Activated CD4-positive, alpha-beta T cell treated with anti-CD3 and anti-CD28 coated beads, Interleukin-2, amount 50 U/mL, for 4 hours (primary cell): ENCODE measurements around the gene SLC6A17.

ENCODE experiments used
- DNase-seq, 2 experiments: peaks; one replicate each; pipeline ENCODE4 v3.0.0-alpha.2; 2020

The SLC6A17 gene

DNA sequence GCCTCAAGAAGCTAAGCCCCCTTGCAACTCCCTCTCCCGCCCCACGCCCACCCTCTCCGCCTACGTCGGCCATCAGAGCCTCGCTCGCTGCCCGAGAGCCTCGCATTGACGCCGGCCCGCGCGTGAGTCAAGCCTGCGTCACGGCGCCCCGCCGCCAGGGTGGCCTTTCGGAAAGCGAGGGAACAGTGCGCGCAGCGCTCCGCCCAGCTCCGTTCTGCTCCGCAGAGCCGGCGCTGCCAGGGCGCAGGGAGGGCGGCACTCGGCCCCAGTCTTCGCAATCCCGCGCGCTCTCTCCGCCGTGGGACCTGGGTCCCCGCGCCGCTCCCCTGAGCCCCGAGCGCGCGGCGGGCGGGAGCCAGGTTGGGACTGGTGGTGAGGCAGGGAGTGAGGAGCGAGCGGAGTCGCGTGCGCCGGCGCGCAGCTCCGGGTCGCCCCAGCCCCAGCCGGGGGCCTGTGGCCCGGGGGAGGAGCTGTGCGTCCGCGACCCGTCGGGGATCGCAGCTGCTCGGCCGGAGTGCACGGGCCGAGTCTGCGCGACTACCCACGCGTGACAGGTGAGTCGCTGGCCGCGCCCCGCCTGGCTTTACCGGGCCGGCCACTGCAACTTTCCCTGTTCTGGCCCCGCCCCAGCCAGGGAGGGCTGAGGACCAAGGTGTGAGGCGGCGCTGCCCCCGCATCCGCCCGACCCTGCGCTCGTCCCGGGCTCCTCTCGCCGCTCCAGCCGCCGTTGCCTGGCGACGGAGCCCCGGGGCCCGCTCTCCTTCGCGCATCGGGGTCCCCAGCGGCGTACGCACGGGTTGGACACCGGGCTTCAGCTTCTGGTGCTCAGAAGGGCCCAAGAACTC lies at the start of gene SLC6A17:
SLC6A17 (plus strand) TSS at position 165 of the 845 bp plus-strand sequence. CDS start 16,436 bp downstream, outside the sequence.
- DNase-seq = no peak

GRCh38 chr1:110102081-110102480 lies 48.2 kb upstream of the SLC6A17 start:
- DNase-seq = no peak

DNA sequence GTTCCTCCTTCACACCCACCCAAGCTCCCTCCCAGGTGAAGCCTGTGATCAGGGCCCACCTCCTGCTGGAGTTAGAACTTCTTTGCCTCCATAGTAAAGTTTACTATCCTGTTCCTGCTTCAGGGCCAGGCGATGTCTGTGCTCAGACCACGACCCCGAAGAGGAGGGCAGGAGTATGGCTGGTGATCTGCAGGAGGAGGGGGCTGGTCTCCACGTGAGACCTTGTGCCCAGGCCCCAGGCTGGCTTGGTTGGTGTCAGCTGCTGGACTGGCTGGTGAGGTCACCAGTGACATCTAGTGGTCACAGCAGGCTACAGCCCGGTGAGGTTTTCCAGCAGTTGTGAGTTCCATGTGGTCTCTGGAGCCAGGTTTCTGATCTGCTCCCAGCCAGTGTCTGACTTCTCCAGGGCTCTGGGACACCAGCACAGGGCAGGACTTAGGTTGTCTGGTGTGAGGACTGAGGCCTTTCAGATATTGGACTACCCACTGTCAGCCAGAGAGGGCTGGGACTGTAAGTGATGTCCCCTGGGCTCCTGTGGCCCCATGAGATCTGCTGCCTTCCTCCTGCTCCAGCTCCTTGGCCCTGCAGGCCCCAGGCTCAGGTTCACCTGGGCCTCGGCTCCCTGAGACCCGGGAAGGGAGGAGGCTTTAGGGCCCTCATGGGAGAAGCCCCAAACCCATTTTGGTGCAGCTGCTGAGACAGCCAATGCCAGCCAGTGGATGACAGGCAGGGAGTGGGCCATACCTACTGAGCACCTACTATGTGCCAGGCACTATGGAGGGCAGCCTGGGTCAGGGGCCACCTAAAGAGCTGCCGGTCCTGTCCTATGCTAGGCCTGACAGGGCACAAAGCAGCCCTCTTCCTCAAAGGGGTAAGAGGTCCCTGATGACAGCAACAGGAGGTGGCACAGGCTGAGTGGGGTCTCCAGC lies 44.0 kb upstream of the SLC6A17 start:
- DNase-seq = peak; percentile 46 to 55

DNA sequence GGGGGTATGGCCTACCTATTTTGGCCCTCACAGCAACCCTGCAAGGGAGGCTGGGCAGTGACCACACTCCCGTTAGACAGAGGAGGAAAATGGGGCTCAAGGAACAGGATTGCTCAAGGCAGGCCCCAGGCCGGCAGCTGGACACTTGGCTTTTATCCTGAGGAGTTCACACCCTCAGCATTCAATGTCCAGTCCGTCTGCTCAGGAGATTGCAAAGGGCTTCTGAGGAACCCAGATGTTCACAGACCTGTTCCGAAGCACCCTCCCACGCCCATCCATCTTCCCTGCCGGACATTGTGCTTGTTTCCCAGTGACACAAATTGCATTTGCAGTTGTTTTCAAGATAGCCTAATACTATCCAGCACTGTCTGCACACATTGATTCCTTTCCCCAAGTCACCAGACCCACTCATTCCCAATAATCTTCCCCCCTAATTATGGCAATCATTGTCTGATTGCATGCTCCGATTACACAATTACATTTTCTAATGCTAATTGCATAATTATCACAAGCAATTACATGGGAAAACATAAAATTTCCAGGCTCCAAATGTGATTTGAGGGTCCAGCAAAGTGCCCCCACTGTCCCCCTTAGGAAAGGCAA lies 42.3 kb upstream of the SLC6A17 start:
- DNase-seq = no peak

- DNase-seq = no peak
Observed at GRCh38 chr1:110111081-110111480, 39.2 kb upstream of the SLC6A17 start.

DNA sequence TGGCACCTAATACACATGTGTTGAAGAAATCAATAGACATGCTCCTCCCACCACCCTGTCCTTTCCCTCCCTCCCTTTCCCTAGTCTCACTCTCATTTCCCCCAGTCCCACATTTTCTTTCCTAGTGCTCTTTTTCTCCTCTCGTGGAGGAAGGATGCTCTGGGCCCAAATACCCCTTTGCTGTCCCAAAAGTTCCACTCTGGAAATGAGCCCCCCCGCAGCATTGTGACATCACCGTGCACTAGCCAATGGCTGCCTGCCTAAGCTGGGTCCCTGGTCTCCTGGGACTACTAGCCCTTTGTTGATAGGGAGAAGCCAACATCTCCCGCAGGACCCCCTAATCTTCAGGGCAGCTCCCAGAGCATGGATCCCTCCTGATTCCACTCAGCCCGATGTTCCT lies 38.2 kb upstream of the SLC6A17 start, which contains the start of gene UBL4B:
UBL4B (plus strand) TSS at position 301 of the 400 bp plus-strand sequence; CDS start at position 393, 92 bp downstream.
- no peak for DNase-seq

- no peak for DNase-seq
Observed at GRCh38 chr1:110112656-110113055, 37.6 kb upstream of the SLC6A17 start.

DNA sequence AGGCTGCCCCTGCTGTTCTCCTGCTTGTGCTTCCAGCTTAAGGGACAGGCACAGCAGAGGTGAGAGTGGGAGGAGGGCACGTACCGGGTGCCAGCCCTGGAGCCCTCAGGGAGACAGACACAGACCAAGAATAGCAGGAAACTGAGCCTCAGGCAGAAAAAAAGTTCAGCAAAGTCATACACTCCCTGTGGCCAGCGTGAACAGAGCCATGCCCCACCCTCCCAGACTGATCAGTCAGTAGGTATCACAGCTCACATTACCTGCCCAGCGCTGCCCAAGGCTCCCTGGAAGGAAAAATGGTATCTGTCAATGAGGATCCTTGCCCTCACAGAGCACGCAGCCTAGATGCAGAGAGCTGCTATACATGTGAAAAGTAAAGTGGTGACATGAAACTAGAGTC lies 36.7 kb upstream of the SLC6A17 start:
- no peak for DNase-seq

GRCh38 chr1:110114173-110114572 lies 36.1 kb upstream of the SLC6A17 start:
- no peak for DNase-seq

DNA sequence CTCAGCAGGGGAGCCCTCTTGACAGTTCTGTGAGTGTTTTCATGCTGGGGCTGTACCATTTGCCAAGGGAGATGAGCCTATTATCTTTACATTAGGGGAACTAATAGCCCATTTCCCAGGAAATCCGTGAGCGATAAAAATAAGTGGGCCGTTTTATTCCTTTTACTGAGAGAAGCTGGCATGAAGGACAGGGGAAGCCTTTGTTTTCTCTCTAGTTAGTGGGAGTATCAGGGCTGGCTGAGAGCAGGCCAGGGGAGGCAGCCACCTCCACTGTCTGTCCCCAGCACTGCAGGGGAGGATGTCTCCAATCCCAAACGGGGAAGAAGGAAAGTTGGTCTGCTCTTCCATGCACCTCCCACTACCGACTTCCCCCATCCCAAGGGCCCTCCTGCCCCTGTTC lies 35.5 kb upstream of the SLC6A17 start:
- no peak for DNase-seq

DNA sequence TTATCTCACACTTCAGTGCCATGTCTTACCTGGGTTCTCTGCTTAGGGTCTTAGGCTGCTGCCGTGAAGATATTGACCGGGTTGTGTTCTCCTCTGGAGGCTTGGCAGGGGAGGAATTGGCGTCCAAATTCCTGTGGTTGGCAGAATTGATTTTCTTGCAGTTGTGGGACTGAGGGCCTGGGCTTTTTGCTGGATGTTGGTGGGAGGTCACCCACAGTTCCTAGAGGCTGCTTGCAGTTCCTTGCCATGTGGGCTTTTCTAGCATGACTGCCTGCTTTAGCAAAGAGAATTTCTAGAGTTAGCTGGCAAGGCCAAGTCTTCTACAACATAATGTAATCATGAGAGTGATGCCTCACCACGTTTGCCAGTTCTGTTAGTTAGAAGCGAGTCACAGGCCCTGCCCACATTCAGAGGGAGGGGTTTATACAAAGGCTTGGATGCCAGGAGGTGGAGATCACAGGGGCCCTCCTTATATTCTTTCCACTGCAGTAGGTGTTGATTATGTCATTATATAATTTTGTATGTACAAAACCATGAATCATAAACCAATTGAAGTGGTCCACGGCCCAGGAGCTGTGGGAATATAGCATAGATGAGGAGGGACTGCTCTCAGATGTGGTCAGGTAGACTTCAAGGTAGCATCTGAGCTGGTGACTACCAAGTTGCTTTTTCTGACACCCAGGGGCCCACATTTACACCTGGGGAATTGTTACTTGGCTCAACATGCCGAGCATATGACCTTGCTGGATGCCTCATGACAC lies 31.5 kb upstream of the SLC6A17 start:
- DNase-seq = no peak

GRCh38 chr1:110119843-110120242 lies 30.5 kb upstream of the SLC6A17 start:
- no peak for DNase-seq

GRCh38 chr1:110120960-110121561 lies 29.2 kb upstream of the SLC6A17 start:
- DNase-seq = no peak

DNA sequence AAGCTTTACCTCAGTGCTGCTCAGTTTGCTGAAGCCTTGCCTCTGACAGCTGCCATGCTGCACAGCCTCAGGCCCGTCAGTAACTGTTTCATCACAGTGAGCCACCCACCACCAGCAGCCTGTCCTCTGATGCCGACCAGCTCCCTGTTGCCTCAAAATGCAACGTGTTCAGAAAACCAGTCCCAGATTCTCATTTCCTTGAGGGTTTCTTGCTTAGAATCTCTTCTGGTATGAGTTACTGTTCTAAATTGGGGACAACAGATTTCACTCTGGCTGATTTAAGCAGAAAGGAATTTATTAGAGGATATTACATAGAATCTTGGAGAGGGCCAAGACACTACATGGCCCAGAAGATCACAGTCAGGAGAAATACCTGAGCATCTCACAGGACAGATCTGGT lies 27.1 kb upstream of the SLC6A17 start:
- no peak for DNase-seq

DNA sequence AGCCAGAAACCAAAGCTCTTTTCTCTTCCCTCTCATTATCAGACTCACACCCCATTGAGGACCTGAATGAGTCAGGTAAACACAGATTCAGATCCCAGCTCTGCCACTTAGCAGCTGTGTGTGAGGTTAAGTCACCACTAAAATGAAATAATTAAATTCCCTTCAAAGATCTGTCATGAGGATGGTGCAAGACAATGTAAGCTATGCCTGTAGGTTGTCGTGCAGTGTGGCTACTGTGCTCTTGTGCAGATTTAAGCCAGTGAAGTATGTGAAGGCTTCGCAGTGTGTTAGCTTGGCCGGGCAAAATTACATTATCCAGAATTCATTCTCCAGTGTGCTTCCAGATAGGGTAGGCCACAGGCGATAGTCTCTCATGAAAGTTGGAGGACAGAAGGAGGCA lies 24.5 kb upstream of the SLC6A17 start:
- no peak for DNase-seq

GRCh38 chr1:110130113-110130591 lies 20.1 kb upstream of the SLC6A17 start:
- DNase-seq = no peak

GRCh38 chr1:110130989-110131388 lies 19.3 kb upstream of the SLC6A17 start:
- no peak for DNase-seq

- no peak for DNase-seq
Observed at GRCh38 chr1:110132682-110133081, 17.6 kb upstream of the SLC6A17 start.

DNA sequence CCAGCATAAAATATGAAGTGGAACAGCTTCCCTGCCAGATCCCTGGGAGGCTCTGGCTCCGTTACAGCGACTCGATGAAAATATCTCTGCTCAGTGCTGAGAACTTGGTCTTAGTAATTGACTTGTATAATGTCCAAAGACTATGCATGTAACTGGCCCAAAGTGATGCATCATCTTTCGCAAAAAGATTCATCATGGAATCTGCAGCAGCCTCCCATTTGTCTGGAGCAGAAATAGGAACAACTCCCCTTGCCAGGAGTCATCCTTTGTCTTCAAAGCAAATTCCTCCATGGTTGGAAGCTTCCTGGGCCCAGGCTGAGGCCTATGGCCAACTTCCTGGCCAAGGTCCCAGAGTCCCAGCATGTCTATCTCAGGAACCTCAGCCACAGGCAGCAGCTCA lies 16.9 kb upstream of the SLC6A17 start:
- DNase-seq = no peak

- DNase-seq = no peak
Observed at GRCh38 chr1:110134050-110134595, 16.2 kb upstream of the SLC6A17 start.

DNA sequence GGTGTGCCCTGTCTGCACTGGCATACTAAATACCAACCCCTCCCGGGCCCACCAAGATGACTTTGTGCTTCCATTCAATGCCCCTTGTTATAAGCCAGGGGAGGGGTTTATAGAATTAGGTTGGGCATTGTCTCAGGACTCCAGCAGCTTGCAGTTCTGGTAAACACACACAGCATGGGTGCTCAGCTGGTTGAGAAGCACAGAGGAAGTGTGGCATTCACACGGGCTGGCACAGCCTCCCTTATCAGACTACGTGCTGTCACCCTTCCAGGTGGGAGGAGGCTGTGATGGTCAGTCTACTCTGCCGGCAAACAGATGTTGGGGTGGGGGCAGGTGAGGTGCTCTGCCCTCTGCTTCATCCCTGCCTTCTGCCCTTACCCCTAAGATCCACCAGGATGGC lies 15.0 kb upstream of the SLC6A17 start:
- no peak for DNase-seq

- no peak for DNase-seq
Observed at GRCh38 chr1:110135666-110136065, 14.6 kb upstream of the SLC6A17 start.
